DND-41 (cell line): ENCODE results near the gene ERBB4.

ENCODE experiments used
- CTCF ChIP-seq: IDR thresholded peaks from 2 replicates; pipeline ENCODE4 v1.5.1; 2012; ENCODE audit warnings: borderline replicate concordance, low read length, moderate library complexity, mild to moderate bottlenecking; ENCODE audit not compliant: poor library complexity, severe bottlenecking; ENCODE audit errors: extremely low read depth
- EZH2 ChIP-seq: IDR thresholded peaks from 3 replicates; pipeline ENCODE4 v1.6.1; 2012; ENCODE audit warnings: borderline replicate concordance, low read depth, mild to moderate bottlenecking, moderate library complexity, low read length, inconsistent platforms; ENCODE audit not compliant: severe bottlenecking

GRCh38 chr2:212154477-212154878, 384.1 kb downstream of the ERBB4 start:
- TF ChIP-seq CTCF (no peak), EZH2 (no peak)
